ENCODE measurements around the gene EGLN3. TPM values are rescaled to one million over a fixed set of nuclear protein-coding genes. Genes with fewer than 3 reads are reported as not detected.

The EGLN3 gene
- total and polyA plus RNA-seq, 10 of the 15 experiments (the other 5 are each of a cell fraction or from before 2014, with no cell fraction given), result 0.42 to 8.1 (median 2.0) TPM

- ChIA-PET RAD21 (ENCODE audit: unreplicated experiment) (interaction anchor here (0.7 to 3.7 kb wide), 11 partner anchors 8 to 162 kb away, joined by 3 to 17 read pairs (median 4); no protein-coding TSS in a partner anchor), CTCF (interaction anchor here (0.7 to 6.5 kb wide), 8 partner anchors 9 to 164 kb away, joined by 3 to 45 read pairs (median 5); no protein-coding TSS in a partner anchor), POLR2A (interaction anchor here (1.0 to 3.5 kb wide), 3 partner anchors 10 to 78 kb away, joined by 3 to 13 read pairs (median 3); no protein-coding TSS in a partner anchor), SMC1A (ENCODE audit: uncharacterized antibody, unreplicated experiment) (interaction anchor here (0.6 to 6.2 kb wide), 18 partner anchors 9 to 385 kb away, joined by 3 to 47 read pairs (median 3); no protein-coding TSS in a partner anchor)
- peaks cover 2% of the 10 kb centered on the region; the same call in 1 of the 2 replicates for H3K79me2 ChIP-seq (ENCODE audit: control insufficient read depth, insufficient read depth, low read length)
- FAIRE-seq (no peak), ATAC-seq (no peak), DNase-seq (ENCODE audit: low read depth, low spot score) (no peak)
- in situ Hi-C loops (cut with MboI) (no loop called here), intact Hi-C loops (cut with micrococcal nuclease; ENCODE audit: unreplicated experiment) (no loop called here)
- no peaks in the 10 kb centered on the region for H3K36me3 ChIP-seq (ENCODE audit: control insufficient read depth in 2 of 2, insufficient read depth in 2 of 2, low read length in 1 of 2)
- 31% methylated on average over 5 of the region's 5 CpGs for whole genome bisulfite sequencing (ENCODE audit: insufficient coverage, insufficient replicate concordance, low lambda C conversion rate, missing lambda C conversion rate)
- no peak overlapping the region for H3K27ac ChIP-seq (ENCODE audit: control insufficient read depth, insufficient read depth)
- H3K4me3 ChIP-seq, result no peak overlapping the region
- H2AFZ ChIP-seq (ENCODE audit: control insufficient read depth, low read depth, low read length), result no peak overlapping the region
- no TSS peak for BruUV-seq (replicated peaks)
- TF ChIP-seq BCL3 (IDR thresholded peaks at IDR 0.05; ENCODE audit: borderline replicate concordance, insufficient read depth, low read depth, low read length, poor library complexity, severe bottlenecking) (no peak), CHD4 (IDR thresholded peaks at IDR 0.05) (no peak), ZNF217 (IDR thresholded peaks at IDR 0.05) (peak; percentile 67; the same call in 1 of the 2 replicates), SMARCA5 (IDR thresholded peaks at IDR 0.05) (no peak), NFXL1 (IDR thresholded peaks at IDR 0.05; ENCODE audit: borderline replicate concordance) (no peak), BRCA1 (IDR thresholded peaks at IDR 0.05; ENCODE audit: low read depth, low read length) (no peak), EGR1 (IDR thresholded peaks at IDR 0.05; ENCODE audit: borderline replicate concordance in 1 of 2, low read depth in 2 of 2, low read length in 2 of 2) (no peak)
- no peak overlapping the region for H3K4me2 ChIP-seq (ENCODE audit: control insufficient read depth, insufficient read depth)
- no peaks in the 10 kb centered on the region for H4K20me1 ChIP-seq (ENCODE audit: control insufficient read depth, insufficient read depth)
- no peak overlapping the region for H3K9ac ChIP-seq (ENCODE audit: control insufficient read depth, insufficient read depth, low read length)
- peaks cover 1% of the 10 kb centered on the region; the same call in 1 of the 3 replicates for H3K9me3 ChIP-seq (replicated peaks; ENCODE audit: control insufficient read depth, insufficient read depth, low read length)
- no peaks in the 10 kb centered on the region for H3K27me3 ChIP-seq (replicated peaks in 1 of 2; ENCODE audit: control insufficient read depth in 2 of 2, insufficient read depth in 2 of 2, low read length in 1 of 2)
- H3K4me1 ChIP-seq (ENCODE audit: control insufficient read depth, insufficient read depth, low read length), result no peaks in the 10 kb centered on the region
These were observed 15.9 kb downstream of the EGLN3 start for GRCh38 chr14:33934938-33935337.

Measured in GM12878 (cell line).